NCI-H1092 treated with DMSO at 0.1 percent for 48 hours (cell line): ENCODE data around the gene CALHM1.
A peak's percentile ranks its signal among the peaks of the same experiment; 100 is the strongest.
"Not testable (repeated sequence)": the region's sequence is repeated elsewhere in the genome, so short reads cannot be mapped to it uniquely, and the experiment has no call there.

Experiments used
- DNase-seq: peaks from one replicate; lab custom pipeline; 2025; lab: John Stamatoyannopoulos, UW

CALHM1 gene

DNA sequence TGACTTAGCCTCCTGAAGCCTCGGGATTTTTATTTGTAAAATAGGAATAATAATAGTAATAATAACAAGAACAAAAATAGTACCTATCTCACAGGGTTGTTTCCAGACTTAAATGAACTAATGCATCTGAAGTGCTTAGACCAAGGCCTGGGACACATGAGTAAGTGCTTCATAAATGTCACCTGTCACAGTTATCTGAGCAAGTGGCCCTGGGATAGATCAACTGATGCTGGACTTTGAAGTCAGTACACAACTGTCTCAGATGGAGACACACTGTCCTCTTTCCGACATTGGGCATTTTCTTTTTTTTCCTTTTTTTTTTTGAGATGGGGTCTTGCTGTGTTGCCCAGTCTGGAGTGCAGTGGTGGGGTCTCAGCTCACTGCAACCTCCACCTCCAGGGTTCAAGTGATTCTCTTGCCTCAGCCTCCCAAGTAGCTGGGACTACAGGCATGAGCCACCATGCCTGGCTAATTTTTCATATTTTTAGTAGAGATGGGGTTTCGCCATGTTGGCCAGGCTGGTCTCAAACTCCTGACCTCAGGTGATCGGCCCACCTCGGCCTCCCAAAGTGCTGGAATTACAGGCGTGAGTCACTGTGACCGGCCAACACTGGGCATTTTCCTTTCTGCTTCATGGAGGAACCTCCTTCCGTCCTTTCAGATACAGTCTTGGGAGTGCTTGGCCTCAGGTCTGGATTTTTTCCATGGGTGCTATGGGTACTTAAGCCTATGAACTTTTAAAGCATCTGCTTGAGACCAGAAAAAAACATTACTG is 28.1 kb upstream of the CALHM1 start:
- not testable (repeated sequence) for DNase-seq

DNA sequence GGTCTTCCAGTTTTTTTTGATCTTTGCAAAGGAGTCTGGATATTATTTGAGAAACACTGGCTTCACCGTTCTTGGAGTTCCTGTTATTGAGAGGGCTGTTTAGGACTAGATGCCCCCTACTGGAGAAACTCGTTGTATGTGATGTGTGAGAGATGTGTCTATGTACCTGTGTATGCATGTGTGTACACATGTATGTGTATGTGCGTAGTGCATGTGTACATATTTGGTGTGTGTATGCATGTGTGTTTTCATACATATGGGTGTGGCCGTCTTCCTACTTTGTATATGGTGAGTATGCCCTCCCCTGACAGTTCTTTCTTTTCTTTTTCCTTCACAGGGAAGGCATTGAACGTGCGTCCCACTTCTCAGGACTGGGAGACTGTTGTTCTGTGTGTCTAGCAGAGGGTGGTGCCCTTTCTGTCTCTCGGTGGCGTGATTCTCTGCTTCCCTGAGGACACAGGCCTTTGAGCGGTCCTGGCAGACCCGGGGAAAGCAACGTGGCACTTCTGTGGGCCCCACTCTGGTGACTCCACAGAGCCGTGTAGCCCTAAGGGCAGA is 23.4 kb upstream of the CALHM1 start:
- DNase-seq, result peak; percentile 50

DNA sequence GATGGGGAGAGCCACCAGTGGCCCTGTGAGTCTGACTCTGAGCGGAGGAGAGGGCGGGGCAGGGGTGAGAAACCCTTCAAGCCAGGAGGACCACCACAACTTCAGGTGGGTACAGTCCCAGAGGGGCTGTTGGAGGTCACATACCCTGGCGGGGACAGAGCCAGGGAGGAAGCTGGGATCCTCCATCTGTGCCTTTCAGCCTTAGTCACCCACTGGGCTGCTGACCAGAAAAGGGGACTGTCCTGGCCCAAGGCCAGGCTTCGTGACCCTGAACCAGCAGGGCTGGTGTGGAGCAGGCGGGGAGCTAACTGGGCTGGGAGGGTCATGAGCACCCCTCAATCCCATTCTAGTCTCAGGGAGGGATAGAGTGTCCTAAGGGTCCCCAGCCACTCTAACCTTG is 21.8 kb upstream of the CALHM1 start:
- no peak for DNase-seq

DNA sequence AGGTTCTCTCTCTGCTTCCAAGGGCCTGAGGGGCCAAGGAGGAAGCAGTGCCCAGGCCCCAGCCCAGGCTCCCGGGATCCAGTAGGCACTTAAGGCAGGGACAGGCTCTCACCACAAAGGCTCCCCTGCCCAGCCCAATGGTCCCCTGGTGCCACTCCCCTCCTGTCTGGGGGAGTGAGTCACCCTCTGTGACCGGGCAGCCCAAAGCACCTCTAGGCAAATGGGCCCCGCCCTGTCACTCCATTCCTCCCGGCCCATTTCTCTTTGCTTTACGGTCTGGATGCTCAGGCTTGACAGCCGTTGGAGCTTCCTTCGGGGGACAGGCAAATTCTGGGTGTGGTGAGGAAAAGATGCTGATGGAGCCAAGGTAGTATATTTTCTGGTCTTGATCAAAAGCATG is 20.4 kb upstream of the CALHM1 start, which contains the start of gene CALHM3:
Gene CALHM3, minus strand, starts transcription at position 106 of the 400 bp plus-strand sequence. CDS start 208 bp downstream, outside the sequence.
- no peak for DNase-seq

DNA sequence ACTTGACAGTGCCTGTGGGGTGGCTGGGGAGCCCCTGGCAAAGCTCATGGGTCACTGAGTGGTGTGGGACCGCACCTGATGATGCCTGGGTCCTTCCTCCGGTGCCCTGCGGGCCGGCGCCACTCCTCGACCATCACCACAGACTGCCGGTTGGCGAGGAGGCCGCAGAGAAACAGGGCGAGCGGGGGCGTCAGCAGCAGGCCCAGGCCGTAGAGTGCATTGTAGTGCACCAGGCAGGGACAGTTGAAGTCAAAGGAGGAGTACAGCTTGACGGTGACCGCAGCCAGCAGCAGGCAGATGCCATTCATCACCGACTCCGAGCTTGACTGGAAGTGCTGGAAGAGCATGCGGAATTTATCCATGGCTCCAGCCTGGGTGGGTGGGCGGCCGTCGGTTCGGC is 20.0 kb upstream of the CALHM1 start:
- no peak for DNase-seq

DNA sequence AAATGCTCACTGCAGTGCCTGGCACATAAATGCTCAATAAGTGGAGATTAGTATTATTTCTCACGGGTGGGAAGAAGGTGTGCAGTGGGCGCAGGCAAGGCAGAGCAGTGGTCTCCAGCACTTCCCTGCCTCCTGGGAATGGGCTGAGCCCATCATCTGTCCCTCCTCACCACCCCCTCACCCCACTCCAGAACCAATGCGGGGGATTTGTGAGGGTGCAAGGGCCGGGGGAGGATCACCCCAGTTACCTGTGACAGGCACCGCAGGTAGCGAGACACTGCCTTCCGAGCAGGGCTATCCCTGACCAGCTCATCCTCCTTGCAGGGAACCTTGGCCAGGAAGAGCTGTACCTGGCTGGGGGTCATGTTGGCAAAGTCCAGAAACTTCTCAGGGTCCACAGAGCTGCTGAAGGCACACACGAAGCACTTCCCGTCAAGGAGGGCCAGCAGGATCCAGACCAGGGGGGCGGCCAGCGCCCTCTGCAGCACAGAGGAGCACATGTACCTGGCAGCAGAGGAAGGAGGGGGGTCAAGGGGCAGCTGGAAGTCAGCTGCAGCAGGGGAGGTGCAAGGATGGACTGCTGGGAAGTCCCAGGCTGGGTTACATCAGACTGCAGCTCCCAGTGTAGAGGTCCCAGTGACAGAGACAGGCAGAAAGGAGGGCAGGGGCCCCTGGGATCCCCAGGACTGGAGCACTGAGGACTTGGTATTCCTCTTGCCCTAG is 17.5 kb upstream of the CALHM1 start:
- no peak for DNase-seq

DNA sequence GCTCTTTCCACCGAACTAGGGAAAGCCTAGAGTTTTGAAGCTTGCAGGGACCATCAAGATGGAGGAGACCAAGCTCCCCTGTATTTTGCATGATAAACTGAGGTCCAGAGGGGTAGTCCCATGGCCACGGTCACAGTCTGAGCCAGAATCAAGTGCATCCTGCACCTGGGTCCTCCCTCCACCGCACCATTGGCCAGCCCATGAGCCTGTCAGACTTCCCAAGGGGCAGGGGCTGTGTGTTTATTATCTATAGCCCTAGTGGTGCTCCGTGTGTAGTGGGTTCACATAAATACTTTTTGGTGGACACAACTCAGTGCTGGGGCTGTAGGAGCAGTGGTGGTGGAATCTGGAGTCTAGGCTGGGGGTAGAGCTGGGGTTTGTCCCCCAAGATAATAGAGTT is 16.7 kb upstream of the CALHM1 start:
- no peak for DNase-seq

DNA sequence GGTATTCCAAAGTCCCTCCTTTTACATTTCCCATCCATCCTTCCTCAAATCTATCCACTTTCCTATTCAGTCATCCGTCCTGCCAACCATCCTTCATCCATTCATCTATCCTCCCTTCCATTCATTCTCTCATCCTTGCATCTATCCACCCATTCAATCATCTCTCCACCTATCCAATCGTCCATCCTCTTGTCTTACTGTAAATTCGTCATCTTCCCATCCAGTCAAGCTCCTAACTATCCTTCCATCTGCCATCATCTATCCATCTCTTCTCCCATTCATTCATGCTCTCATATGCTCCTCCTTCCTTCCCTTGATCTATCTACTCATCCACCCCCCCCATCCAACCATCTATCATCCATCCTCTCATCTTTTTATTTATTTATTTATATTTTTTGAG is 15.4 kb upstream of the CALHM1 start:
- no peak for DNase-seq

DNA sequence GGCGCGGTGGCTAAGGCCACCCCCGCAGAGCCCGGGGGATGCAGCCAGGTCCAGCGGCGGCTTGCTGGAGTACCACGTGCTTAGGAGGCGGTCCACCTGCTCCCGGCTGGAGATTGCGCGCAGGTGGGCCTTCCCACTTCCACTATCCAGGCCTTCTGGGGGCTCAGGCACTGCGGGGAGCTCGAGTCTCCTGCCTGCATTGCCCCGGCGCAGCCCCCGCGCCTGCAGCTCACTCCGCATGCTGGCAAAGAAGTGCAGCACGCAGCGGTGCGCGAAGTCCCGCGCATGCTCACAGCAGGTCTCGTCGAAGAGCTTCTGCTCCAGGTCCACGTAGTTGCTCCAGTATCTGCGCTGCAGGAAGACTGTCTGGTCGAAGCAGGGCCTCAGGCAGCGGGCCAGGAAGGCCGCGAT is 14.6 kb upstream of the CALHM1 start:
- DNase-seq, result no peak

DNA sequence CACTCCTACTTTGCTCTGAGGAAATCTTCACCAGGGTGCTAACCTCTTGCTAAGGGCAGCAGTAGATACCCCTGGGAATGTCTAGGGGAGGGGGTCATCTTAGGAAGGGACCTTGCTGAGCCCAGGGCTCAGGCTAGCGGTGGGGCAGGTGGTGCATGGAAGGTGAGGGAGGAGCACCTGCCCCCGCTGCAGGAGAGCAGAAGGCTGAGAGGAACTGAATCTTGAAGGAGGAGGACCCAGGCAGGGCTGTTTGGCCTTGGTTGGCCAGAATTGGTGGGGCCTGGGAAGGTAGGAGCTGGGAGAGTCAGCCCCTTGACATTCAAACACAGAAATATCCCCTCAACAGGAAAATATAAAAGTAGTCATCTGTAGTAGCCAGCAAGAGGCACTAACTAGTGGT is 13.3 kb upstream of the CALHM1 start:
- DNase-seq, result no peak

DNA sequence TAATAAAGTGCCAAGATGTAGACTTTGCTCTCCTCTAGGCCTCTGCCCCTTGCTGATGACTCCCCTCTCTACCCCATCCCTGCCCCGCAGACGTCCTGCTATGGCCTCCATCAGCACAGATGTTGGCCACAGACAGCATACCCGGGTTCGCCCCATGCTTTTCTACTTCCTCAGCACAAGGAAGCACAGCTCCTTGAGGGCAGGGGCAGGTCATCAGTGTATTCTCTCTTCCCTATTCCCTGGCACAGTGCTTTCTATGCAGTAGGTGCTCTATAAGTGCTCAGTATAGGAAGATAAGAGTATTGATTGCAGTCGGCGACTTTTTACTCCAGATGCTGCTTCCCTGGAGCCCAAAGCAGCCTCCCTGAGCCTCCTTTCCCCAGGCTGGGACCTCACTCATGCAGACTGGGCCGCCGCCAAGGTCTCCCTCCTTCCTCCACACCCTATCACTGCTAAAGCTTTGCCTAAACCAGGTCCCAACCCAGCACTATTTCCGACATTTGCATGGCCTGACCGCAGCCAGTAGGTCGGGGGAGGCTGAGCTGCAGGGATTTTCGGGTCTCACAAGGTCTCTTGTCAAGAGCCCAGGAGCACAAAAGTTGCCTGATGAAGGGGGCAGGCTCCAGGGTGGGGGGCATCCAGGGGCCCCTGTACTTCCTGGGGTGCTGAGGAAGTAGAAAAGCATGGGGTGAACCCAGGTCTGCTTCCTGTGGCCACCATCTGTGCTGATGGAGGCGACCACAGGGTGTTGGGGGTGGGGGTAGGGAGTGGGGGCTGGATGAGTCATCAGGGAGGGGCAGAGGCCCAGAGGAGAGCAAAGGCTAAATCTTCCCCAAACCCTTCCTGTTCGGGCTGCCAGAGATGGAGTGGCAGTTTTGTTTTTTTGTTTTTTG is 12.3 kb upstream of the CALHM1 start:
- no peak for DNase-seq

DNA sequence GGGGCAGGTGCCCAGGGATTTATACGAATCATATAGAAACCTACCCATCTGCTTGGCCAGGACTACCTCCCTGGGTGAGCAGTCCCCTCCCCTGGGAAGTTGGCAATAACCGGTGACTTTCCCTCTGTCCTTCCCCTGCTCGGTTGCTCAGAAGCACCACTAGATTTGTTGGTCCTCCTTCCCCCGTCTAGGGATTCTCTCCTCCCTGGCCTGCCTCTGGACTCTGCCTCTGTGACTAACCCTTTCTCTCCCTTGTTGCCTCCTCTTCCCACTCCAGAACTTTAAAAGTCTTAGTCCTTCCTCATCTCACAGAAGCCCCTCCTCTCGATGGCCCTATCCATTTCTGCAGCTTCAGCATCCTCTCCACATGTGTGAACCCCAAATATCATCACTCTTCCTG is 10.5 kb upstream of the CALHM1 start:
- DNase-seq, result no peak

DNA sequence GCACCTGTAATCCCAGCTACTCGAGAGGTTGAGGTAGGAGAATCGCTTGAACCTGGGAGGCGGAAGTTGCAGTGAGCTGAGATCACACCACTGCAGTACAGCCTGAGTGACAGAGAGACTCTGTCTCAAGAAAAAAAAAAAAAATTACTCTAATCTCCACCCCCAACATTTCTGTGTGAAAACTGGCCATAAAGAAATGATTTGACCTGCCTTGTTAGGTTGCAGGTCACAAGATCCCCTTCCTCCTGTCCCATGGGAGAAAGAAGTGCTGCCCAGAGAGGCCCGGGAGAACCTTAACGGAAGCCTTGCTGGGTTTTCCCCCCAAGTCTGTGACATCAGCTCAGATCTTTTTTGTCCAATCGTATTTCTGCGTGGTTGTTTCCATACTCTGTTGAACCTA is 8.7 kb upstream of the CALHM1 start:
- no peak for DNase-seq

DNA sequence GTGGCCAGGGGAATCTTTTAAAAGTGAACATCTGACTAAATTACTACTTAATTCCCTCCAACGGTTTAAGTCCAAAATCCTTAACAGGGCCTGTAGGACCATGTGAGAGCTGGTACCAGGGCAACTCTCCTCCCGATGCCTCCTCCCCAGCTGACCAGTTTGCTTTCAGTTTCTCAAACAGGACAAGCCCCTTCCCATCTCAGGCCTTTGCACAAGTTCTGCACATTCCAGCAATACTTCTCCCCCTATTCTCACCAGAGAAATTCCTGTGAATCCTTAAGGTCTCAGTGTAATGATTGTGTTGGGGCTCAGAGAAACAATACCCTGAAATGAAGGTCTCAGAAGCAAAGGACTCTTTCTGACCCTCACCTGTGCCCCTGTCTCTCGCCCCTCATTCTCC is 8.0 kb upstream of the CALHM1 start:
- DNase-seq, result no peak

DNA sequence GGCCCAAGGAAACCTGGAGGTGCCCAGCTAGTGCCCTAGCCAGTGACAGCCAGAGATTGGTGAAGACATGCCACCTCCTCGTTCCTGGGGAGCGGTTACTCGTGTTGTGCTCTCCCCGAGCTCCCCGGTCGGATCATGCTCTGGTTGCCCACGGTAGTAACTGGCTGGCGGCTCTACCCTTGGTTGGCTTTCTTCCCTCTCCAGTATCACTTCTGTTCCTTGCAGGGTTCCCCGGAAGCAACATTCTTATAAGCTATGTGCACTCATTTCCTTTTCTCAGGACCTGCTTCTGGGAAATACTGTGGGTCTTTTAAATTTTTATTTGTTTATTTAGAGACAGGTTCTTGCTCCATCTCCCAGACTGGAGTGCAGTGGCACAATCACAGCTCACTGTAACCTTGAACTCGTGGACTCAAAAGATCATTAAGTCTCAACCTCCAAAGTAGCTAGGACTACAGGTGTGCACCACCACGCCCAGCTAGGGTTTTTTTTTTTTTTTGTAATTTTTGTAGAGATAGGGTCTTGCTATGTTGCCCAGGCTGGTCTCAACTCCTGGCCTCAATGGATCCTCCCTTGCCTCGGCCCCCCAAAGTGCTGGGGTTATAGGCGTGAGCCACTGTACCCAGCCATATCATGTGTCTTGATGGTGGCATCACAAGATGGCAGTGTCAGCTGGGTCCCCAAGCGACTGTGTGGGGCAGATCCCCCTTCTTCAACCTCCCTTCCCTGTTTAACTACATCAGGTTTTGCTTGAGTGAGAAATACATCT is 6.9 kb upstream of the CALHM1 start:
- DNase-seq, result no peak

DNA sequence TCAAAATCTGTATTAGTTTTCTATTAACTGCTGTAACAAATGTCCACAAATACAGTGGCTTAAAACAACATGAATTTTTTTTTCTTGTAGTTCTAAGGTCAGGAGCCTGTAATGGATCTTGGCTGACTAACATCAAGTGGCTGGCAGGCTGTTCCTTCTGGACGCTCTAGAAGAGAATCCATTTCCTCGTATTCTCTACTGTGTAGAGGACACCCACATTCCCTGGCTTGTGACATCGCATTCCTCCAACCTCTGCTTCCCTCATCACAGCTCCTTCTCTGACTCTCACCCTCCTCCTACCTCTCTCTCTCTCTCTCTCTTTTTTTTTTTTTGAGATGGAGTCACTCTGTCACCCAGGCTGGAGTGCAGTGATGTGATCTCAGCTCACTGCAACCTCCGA is 4.8 kb upstream of the CALHM1 start:
- no peak for DNase-seq

DNA sequence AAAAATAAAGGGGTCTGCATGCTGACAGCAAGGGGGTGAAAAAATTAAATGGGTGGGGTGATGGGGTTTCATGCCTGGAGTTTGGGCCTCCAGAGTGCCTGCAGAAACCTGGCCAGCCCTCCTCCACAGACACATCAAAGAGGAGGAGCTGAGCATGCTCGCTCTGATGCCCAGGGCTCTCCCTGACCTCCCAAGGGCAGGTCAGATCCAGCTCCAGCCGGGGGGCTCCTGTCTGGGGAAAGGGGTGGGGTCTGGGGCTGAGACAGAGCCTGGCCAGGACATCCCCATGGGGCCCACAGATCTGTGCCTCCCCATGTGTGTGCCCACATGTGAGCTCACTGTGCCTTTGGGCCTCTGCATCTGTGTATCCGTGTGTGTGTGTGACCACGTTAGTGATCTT is 915 bp upstream of the CALHM1 start:
- no peak for DNase-seq

DNA sequence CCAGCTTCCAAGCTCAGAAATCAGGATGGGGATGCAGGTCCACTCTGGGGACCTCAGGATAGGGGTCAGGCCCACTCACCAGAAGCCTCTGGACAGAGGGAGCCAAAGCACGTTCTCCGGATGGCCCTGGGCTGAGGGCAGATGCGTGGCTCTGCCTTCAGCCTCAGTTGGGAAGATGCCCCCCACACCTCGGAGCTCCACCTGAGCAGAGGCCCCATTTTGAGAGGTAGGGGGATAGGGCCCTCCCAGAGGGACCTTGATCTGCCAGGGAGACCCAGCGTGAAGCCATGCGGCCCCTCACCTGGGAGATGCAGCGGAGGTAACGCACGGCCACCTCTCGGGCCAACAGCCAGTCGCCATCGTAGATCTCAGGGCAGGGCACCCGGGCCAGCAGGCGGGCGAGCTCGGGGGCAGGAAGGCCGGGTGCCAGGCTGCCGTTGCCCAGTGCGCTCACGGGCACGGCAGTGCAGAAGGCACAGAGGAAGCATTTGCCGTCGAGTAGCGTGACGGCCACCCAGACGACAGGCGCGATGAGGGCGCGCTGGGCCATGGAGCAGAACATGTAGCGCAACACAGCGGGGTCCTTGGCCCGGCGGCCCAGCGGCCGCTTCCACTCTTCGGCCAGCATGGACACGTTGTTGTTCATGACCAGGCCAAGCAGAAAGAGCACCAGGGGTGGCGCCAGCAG is 660 bp downstream of the CALHM1 start:
- no peak for DNase-seq

DNA sequence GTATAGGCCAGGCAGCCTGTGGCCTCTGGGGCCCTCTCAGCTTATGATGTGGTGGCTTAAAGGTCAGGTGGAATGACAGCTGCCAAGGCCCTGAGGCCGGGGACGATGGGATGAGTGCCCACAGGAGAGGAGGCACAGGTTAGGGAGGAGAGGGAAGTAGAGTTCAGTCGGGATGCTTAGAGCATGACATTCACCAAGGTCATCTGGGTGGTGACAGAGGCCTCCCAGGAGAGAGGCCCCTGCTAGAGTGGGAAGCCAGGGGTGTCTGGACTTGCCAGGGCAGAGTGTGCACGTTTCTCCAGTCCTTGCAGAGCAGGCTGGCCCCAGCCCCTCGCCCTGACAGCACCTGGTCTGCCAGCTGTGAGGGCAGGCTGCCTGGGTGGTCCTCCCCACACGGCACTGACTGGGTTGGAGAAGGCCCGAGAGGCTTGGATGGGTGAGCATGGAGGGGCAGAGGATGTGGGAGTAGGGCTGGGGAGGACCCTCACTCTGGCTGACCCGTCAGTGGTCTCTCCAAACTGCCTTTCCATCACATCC is 1.5 kb downstream of the CALHM1 start:
- DNase-seq, result no peak

DNA sequence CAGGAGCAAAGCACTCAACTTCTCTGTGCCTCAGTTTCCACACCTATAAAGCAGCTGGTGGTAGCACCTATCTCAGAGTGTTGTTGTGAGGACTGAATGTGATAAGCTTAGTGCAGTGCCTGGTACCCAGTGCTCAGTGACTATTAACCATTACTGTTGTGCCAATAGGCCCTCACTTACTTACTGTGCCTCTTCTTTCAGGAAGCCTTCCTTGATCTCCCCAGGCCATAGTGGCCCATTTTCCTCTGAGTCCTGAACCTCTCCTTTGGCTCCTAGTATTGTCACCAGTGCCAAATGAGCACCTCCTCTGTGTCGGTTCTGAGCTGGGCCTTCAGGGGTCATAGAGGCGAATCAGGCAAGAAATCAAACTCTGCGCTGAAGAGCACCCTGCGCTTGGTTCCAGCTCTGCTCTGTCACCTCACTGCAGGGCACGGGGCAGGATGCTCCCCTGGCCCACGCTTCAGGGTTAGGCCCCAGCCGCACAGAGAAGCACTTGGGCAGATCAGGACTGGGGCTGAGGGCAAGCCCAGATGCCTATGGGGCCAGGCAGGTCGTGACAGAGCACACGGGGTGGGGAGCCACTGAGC is 2.5 kb downstream of the CALHM1 start:
- no peak for DNase-seq
